COLO829 (cell line): Measurements from ENCODE around the gene KCTD6.
A peak's percentile ranks its signal among the peaks of the same experiment; 100 is the strongest.

Source experiments
- DNase-seq: peaks from one replicate; pipeline ENCODE4 v3.0.0; 2012; ENCODE audit warnings: low spot score

KCTD6 gene

DNA sequence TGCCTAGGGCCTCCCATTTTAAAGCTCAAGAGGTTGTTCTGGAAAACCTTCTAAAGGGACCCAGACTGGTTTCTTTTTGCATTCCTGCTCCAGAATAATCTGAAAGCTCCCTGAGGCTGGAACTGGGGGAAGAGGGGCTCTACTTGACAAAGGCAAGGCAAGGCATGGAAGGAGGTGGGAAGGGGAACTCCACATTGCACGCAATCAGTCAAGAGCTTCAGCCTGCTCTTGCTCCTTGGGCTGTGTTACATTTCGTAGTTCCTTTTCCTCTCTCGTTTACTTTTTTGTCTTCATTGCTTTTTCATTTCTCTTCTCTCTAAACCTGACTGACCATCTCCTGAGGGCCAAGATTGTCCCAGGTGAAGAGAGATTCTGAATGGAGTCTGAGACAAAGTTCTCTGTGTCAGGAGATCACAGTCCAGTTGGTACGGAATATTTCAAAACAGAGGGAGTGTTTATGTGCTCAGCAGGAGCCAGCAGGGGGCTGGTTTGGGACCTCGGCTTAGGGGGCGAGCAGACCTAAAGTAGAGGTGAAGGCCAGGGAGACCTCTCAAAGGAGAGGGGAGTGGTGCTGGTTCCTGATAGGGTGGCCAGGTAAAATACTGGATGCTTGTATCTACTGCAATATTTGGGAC lies 6.0 kb upstream of the KCTD6 start:
- no peak for DNase-seq

DNA sequence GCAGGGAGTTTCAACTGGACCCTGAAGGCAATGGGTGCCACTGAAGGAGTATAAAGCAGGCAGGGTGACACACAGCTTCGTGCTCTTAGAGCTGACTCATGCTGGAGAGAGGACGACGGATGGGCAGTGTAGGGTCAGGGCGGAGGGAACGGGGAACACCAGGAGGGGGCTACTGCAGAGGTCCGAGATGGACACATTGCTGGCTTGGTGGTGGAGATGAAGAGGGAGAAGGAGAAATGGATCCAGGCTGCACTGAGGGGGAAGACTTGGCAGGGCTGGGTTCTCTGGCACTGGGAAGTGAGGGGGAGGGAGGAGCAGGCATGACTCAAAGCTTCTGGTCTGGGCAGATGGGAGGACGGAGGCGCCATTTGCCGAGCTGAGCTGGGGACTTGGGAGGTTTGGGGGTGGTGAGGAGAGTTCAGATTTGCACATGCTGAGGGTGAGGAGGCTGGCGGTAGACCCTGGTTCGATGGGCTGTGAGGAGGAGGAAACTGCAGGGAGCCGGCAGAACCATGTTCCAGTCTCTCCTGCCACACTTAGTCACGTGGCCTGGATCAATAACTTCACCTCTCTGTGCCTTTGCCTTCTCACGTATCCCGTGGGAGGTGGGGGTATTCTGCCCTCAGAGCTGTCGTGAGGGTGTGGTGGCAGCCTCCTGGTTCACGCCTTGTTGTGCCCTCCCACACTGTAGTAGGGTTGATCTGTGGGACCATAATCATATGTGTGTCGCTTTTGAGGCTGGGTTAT lies 4.6 kb upstream of the KCTD6 start:
- DNase-seq: no peak

DNA sequence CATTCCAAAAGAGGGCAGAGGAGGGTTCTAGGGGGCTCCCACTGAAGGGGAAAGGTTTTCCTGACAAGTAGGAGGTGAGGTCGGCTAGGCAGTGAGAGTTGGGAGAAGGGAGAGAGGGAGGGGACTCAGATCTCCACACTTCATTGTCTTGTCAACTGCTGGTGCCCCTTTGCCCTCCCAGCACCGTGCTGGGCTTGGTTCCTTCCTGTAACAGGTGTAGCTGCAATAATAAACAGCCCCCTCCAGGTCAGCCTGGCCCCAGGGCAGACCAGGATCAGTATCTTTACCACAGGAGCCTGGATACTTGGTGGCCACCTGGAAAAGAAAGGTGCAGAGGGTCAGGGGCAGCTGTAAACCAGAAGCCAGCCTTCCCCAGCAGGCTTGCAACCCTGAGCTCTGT lies 2.9 kb upstream of the KCTD6 start:
- no peak for DNase-seq

DNA sequence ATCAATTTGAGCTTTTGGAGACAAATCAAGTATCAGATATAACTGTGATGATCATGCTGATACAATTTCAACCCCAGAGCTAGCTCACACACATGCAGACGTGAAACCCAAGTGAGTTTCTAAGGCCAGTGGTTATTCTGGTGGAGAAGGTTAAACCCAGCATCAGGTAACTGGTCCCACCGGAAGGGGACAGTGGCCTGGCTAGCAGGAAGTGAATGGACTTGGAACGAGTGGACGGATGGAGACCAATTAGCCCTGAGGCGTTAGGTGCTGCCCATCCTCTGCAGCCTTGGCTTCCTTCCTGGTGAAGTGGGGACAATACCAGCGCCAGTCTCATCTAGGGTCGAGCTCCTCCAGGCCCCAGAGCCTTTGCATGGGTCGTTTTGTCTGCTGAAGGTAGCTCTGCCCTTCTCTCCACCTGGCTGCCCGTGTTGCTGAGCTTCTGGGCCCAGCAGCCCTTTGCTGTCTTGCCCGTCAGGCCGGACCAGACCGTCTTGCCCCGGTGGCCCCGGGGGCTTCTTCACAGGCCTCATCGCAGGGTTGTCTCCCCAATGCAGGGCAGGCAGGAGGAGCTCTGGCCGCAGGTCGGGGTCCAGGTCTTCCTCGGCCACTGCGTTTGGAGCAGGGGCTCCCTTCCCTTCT lies 915 bp upstream of the KCTD6 start:
- DNase-seq: no peak

DNA sequence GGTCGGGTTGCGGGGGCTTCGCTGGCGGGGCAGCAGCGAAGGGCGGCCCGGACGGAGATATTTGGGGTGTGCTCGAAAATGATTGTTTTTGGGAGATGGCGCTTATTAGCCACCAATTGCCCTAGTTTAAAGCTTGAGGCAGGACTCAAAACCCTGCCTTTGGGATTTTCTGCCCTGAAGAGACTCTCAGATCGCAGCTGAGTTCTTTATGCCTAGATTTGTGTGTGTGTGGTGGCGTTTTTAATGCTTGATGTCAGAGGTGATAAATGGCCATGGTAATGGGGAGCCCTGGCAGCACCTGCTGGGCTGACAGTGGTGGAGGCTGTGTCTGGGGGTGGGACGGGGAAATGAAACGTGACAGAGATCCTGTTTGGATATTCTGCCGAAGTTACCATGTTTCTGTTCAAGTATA lies 604 bp downstream of the KCTD6 start:
- no peak for DNase-seq

DNA sequence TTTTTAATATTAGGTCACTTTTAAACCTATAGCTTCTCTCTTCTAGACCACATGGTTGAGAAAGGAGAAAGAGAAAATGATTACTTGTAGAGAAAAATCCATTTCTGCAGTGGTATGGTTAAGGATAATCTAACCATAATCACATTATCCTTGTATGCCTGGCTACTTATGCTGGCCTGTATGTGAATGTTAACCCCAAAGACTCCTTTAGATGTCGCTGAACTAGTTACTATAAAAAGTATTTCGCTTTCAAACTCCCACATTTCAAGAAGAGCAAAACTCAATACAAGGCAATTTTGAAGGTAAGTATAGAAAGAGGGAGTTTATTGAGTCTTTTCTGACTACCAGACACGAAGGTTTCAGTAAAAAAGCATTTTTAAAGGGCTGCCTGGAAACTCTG lies 2.2 kb downstream of the KCTD6 start:
- DNase-seq: no peak

DNA sequence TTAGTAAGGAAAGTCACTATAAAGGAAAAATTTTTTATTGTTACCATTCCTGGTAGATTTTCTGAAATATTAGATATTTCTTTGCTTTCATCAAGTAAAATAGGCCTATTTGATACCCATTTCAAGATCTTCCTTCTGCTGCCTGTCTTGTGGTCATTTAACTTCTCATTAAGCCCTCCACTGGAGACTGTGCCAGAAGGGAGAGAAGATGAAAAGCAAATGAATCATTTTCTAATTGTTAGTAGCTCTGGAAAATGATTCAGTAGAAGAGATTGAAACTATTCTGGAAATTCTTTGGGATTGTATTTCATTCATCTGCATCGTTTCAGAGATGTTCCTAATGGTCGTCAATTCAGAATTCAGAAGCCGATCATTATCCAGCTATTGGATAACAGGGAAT lies 3.2 kb downstream of the KCTD6 start:
- no peak for DNase-seq

DNA sequence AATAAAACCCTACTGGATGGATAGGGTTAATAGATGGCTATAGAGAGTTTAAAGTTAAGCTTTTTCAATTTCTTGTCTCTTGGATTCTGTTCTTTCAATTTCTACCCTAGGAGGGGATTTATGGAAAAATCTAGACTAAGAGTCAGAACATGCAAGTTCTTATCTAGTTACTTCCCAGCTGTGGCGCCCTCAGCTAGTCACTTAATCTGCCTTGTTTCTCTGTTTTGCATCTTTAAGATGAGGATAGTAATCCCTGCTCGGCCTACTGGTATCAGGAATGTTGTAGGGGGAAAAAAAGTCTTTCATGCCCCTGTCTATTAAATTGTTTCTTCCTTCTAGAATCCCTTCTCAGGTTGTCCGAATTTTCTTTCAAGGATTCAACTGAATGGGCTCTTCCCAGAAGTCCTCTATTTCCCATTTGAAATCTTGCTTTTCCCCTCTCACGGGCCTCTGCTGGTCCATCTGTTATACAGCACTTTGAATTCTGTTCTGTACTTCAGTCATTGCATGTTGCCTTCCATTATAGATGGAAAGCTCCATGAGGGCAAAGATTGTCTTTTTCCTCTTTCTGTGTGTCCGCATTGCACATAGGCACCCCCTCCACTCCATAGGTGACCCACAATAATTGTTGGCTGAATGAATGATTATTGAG lies 4.4 kb downstream of the KCTD6 start:
- DNase-seq: no peak

DNA sequence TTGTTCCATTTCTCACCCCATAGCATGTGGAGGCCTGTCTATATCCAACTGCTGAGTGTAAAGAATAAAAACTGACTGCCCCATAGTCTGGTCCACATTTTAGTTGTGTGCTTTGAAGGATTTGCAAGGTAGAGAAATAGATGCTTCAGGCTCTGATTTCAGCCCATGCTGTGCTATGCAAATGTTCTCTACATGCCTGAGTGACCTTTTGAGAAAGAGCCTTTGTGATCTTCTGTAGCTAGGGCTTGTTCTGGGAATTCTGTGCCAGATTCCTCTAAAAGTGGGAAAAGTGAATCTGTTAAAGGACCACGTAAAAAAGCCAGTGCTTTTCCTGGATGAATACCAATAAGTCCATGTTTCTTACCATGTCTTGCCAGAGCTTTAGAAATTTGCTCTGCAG lies 5.2 kb downstream of the KCTD6 start:
- DNase-seq: peak; percentile 58

DNA sequence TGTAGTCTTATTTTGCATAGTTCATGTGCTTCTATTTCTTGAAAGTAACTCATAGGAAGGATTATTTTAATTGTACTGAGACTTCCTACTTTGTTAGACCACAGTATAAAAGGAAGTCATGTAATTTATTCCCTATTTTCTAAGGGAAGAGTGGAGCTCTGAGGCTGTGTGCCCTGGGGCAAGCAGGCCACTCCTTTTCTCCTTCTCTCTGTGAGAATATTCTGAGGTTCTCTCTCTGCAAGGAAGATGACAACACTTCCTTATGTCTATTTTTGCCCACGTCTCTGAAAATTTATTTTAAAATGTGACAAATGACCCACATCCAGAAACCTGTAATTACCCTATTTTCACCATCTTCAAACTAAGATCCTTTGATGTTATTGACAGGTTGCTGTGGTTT lies 11.0 kb downstream of the KCTD6 start:
- no peak for DNase-seq

DNA sequence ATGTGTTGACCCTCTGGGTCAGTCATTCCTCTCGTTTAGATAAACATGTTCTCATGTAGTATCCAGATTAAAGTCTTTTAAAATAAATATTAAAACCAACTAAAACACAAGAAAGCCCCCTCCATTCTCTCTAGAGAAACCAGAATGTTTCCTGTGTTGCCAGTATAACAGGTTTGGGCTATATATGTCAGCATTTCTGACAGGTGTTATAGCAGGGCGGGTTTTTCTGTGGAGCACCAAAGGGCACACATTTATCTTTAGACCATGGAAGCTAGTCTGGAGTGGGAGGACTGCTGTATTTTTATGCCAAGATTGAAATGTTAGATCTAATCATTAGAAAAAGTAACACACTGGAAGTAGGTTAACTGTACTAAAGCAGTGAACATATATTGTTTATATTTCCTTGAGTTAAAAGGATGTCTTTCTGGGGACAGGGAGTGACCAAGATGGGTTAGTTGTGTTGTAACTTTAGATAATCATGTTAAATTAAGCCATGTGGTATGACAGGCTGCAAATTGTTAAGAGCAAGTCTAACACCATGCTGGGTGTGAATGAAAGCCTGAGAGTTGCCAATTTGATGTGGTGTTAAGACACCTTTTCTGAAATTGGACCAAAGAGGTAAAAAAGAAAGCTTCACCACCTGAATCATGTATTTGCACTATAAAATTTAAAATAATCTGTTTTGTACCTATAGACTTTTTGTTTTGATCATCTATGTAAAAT lies 15.6 kb downstream of the KCTD6 start:
- DNase-seq: no peak

DNA sequence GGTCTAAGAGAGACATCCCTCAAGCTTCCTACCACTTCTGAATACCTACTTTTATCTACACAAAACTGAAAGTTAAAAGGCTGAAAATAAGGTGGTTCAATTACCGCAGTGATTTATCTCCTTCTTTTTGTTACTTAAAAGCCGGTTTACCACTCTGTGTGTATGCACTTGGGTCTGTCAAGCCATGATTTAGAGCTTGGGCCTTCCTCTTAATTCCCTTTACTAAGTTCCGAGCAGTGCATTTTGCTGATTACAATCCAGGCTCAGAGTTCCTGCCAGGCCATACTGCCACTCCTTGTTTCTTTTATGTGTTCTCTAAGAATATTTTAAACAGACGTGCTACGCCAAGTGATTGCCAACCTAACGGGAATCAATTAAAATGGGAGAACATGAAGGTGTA lies 16.5 kb downstream of the KCTD6 start:
- DNase-seq: no peak

DNA sequence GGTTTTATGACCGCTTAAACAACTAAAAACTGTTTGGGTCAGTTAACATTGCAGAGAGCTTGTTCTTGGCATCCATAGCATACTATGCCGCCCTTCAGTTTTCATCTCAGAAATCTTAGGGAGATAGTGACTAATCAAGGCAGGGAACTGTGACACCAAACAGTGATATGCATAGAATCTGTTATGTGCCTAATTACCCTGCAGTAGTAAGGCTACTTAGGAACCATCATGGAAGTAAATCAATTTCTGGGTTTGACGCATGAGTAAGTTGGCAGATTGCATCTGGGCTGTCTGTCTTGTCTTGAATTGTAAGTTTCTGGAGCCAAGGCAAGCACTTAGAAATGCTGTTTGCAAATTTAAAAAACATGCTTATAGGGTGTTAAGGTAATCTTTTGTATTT lies 22.5 kb downstream of the KCTD6 start:
- DNase-seq: no peak

DNA sequence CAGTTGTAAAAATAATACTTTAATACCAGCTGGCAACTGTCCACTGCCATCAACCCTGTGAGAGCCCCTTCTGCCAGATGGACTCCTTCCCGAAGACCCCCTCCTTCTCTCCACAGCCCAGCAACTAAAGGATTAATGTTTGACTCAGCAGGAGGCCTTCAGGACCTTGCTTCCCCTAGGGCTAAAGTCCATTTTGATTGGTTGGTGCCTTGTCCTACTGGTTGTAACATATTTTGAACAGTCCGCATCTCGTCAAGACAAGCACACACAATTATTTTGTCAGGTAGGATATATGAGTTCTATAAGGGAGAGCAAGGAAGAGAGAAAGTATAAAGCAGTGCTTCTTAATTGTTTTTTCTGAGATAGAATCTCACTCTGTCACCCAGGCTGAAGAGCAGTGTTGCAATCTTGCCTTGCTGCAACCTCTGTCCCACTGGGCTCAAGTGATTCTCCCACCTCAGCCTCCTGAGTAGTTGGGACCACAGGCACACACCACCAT lies 26.4 kb downstream of the KCTD6 start:
- no peak for DNase-seq

DNA sequence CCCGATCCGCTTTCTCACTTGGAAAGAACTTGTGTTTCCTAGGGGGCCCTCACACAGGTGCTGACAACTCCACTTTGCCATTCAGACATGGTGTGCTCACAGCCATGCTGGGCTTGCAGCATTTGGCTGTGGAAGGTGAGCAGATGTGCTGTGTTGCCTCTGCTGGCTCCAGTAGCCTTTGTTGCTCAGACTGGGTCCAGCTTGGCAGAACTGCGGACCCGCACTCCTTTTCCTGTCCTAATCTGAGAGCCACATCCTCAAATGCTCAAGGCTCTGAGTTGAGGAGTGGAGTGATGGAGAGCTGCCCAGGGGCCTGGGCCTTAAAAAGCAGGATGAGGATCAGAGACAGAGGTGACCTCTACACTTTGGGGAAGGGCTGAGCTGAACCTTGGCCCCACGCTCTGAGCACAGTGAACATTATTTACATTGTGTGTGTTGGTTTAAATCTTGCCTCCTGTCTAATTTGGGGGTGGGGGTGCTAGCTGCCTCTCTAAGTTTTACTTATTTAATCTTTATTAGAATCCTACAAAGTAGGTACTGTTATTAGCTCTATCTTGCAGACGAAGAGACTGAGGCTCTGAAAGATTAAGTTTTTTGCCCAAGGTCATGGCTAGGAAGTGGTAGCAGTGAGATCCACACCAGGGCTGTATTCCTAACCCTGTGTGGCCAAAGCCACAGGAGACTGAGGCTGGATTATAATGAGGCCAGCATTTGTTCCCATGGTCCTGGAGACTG lies 27.9 kb downstream of the KCTD6 start:
- DNase-seq: no peak

DNA sequence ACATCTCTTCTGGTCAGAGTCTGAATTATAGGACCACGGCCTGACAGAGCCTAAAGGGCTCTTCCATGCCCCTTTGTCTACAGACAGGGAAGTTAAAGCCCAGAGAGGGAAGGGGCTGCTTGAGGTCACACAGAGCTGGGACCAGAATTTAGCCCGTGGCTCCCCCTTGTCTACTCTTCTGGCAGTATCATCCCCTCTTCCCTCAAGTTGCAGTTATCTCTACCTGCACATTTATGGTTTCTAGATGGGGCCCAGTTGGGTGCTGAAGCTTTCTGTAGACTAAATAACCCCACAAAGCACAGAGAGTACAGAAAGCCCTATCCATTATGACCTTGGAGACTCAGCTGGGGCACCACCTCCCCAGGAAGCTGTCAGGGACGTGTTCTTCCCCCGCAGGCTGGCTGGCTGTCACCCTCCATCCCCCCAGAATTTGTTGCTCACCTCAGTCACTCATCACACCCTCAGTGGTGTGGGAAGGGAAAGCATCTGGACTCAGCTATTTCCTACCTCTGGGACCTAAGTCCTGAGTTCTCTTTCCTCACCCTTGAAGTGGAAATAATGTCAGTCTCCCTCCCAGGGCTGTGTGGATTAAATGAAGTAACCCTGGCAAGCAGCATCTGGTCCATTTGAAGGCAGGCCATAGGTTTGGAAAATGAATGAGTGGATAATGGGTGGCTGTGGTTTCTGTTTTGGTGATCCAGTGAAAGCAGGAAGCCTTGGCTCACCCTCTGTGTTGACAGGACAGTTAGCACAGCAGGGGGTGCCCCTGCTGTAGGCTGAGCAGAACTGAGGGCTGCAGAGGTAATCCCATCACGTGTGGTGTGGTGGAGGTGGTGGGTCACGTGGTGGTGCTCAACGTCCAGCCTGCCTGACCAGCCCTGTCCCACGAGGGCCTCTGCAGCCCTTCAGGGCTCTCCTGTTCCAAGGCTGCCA lies 28.8 kb downstream of the KCTD6 start:
- DNase-seq: no peak

DNA sequence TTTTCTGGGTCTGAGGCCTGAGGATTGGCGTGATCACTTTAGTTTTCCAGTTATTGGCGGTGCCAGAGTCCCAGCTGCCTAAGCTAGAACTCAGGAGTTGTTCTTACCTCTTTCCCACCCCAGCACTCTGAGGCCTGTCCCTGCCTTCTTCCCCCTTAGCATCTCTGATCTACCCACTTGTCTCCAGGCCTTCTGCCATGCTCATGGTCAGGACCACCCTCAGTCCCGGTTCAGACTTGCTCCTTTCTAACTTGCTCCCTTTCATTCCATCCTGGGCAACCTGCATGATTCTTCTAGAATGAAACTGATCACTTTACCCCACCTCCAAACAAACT lies 29.4 kb downstream of the KCTD6 start:
- DNase-seq: no peak

DNA sequence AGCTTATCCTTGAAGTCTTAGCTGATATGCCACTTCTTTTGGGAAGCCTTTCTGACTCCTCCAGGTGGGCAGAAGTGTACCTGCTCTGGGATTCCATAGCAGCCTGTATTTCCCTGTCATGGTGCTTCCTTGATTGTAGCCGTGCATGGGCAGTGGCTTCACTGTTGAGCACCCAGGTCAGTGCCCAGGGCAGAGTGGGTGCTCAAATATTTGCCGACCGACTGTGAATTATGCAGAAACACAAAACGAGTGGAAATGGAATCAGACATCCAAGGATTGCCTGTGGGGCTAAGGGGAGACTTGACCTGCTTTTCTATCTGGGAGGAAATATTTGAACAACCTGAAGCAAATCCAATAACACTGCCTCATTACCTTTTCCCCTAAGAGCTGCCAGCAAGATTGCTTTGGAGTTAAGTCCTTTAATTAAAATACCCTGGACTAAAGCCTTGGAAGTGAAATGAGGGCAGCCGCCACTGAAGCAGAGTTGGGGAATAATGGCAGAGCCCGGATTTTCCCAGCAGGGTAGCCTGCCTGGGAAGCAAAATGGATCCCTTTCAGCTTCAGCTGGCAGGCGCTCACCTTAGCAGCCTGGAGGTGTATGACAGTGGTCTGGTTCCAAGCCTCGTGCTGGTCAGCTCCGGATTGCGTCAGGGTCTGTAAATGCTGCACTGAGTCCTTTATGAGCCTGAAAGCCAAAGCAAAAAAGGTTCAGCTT lies 30.2 kb downstream of the KCTD6 start:
- DNase-seq: no peak

DNA sequence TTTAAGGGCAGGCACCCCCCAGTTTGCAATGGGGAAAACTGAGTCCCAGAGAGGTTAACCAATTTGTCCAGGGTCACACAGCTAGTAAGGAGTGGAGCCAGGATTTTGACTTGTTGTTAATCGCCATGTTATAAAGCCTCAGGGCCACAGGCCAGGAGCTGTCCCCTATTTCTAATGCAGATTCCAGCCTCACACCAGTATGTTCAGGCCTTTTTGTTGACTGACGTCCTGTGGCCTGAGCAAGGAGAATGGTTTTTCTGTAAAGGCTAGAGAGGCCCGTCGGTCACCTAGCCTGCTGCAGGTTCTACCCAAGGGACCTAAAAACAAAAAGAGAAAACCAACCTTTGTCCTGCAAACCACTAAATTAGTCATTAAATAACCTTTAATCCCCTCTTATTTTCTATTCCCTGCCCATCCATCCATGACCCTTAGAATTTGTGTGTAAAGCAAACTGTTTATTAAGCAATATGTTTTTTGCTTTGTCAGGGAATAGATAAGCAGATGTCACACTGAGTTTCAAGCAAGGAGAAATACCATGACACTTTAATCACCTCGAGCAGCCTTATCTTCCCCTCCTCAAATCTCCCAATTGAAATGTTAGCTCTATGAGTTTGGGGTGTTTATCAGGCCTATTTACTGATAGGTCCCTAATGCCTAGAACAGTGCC lies 31.0 kb downstream of the KCTD6 start:
- no peak for DNase-seq
